SH-SY5Y (cell line): ENCODE results near the gene HPCAL1.

Experiments
- GATA2 ChIP-seq: IDR thresholded peaks from 2 replicates; pipeline ENCODE4 v1.6.1; 2011; ENCODE audit warnings: mild to moderate bottlenecking, low read depth, low read length
- GATA3 ChIP-seq: IDR thresholded peaks from 2 replicates; pipeline ENCODE4 v1.6.1; 2011; ENCODE audit warnings: low read depth, mild to moderate bottlenecking, low read length, moderate library complexity

GRCh38 chr2:10258726-10259125 lies 44.0 kb upstream of the HPCAL1 start:
- TF ChIP-seq GATA3 (no peak), GATA2 (no peak)
